Measurements from ENCODE around the gene TNPO2.

- no peak for TF ChIP-seq EZH2 (IDR thresholded peaks at IDR 0.05; ENCODE audit: low read depth, unreplicated experiment)
- TF ChIP-seq, protein P1, sequence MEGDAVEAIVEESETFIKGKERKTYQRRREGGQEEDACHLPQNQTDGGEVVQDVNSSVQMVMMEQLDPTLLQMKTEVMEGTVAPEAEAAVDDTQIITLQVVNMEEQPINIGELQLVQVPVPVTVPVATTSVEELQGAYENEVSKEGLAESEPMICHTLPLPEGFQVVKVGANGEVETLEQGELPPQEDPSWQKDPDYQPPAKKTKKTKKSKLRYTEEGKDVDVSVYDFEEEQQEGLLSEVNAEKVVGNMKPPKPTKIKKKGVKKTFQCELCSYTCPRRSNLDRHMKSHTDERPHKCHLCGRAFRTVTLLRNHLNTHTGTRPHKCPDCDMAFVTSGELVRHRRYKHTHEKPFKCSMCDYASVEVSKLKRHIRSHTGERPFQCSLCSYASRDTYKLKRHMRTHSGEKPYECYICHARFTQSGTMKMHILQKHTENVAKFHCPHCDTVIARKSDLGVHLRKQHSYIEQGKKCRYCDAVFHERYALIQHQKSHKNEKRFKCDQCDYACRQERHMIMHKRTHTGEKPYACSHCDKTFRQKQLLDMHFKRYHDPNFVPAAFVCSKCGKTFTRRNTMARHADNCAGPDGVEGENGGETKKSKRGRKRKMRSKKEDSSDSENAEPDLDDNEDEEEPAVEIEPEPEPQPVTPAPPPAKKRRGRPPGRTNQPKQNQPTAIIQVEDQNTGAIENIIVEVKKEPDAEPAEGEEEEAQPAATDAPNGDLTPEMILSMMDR (conservative IDR thresholded peaks at IDR 0.05; ENCODE audit: low read depth in 2 of 2) = no peak
- no peak for TF ChIP-seq POLR2AphosphoS5 (IDR thresholded peaks at IDR 0.05; ENCODE audit: low read depth)
Measured at GRCh38 chr19:12689581-12690216, 34.0 kb downstream of the TNPO2 start.

All from GM23338 (cell line).